Neural cell (in vitro differentiated cells): ENCODE measurements around the gene GLT1D1. TPM values are rescaled to one million over a fixed set of nuclear protein-coding genes. Genes with fewer than 3 reads are reported as not detected.

Source experiments
- H2AFZ ChIP-seq: fragments of 200-600, 300-800 bp; sonication (generic), shearing (Covaris generic); 2 replicates; pipeline ENCODE4 v1.6.0; 2014; ENCODE audit warnings: low read depth, mild to moderate bottlenecking, antibody characterized with exemption, low read length, moderate library complexity
- H3F3A ChIP-seq: fragments of 200-600 bp; shearing (Covaris generic); 2 replicates; pipeline ENCODE4 v1.6.1; 2016; ENCODE audit warnings: mild to moderate bottlenecking, moderate library complexity, mixed read lengths, antibody characterized with exemption, low read length; ENCODE audit not compliant: insufficient read depth, poor library complexity, severe bottlenecking
- H3K27ac ChIP-seq: fragments of 200-600, 300-800 bp; sonication (generic), shearing (Covaris generic); 2 replicates; pipeline ENCODE4 v1.5.1; 2014; ENCODE audit warnings: mild to moderate bottlenecking, low read length, moderate library complexity
- H3K27me3 ChIP-seq: fragments of 300-800, 200-600 bp; sonication (generic), shearing (Covaris generic); 2 replicates; pipeline ENCODE4 v1.6.0; 2014; ENCODE audit warnings: mild to moderate bottlenecking, low read depth, low read length, moderate library complexity; ENCODE audit not compliant: insufficient read depth
- H3K36me3 ChIP-seq: fragments of 300-800, 200-600 bp; sonication (generic), shearing (Covaris generic); 2 replicates; pipeline ENCODE4 v1.5.1; 2014; ENCODE audit warnings: mild to moderate bottlenecking, antibody characterized with exemption, low read length, moderate library complexity; ENCODE audit not compliant: insufficient read depth
- H3K4me2 ChIP-seq: fragments of 300-800, 200-600 bp; sonication (generic), shearing (Covaris generic); 2 replicates; pipeline ENCODE4 v1.6.0; 2014; ENCODE audit warnings: mild to moderate bottlenecking, low read length
- H3K4me3 ChIP-seq: fragments of 300-800, 200-600 bp; sonication (generic), shearing (Covaris generic); 2 replicates; pipeline ENCODE4 v1.5.1; 2014; ENCODE audit warnings: mild to moderate bottlenecking, low read length, moderate library complexity
- H3K79me2 ChIP-seq: fragments of 200-600 bp; shearing (Covaris generic); replicated peaks from 2 replicates; pipeline ENCODE4 v1.6.0; 2014; ENCODE audit warnings: mild to moderate bottlenecking, low read length, moderate library complexity; ENCODE audit not compliant: insufficient read depth
- H3K9ac ChIP-seq: fragments of 300-800, 200-600 bp; sonication (generic), shearing (Covaris generic); 2 replicates; pipeline ENCODE4 v1.6.1; 2016; ENCODE audit warnings: mild to moderate bottlenecking, low read length, mixed read lengths
- H3K9me2 ChIP-seq: fragments of 200-600 bp; shearing (Covaris generic); 2 replicates; pipeline ENCODE4 v1.6.1; 2016; ENCODE audit warnings: mild to moderate bottlenecking, low read length, mixed read lengths; ENCODE audit not compliant: insufficient read depth
- H3K9me3 ChIP-seq: fragments of 200-600, 300-800 bp; sonication (generic), shearing (Covaris generic); 2 replicates; pipeline ENCODE4 v1.6.1; 2016; ENCODE audit warnings: mild to moderate bottlenecking, mixed run types, low read length, moderate library complexity, mixed read lengths
- H4K20me1 ChIP-seq: fragments of 200-600 bp; shearing (Covaris generic); 2 replicates; pipeline ENCODE4 v1.6.1; 2016; ENCODE audit warnings: mild to moderate bottlenecking, mixed run types; ENCODE audit not compliant: insufficient read depth
- CTCF ChIP-seq: fragments of 450-650 bp; IDR thresholded peaks from 2 replicates; pipeline ENCODE4 v1.5.1; 2014; ENCODE audit warnings: antibody characterized with exemption, mild to moderate bottlenecking, moderate library complexity; ENCODE audit not compliant: poor library complexity, severe bottlenecking
- EP300 ChIP-seq: fragments of 450-650 bp; conservative IDR thresholded peaks from 2 replicates; pipeline ENCODE4 v1.6.1; 2014; ENCODE audit warnings: antibody characterized with exemption, mild to moderate bottlenecking, moderate library complexity; ENCODE audit not compliant: poor library complexity, severe bottlenecking
- EZH2 ChIP-seq: fragments of 200-600, 300-800 bp; shearing (Covaris generic), sonication (generic); IDR thresholded peaks from 2 replicates; pipeline ENCODE4 v1.6.1; 2014; ENCODE audit warnings: antibody characterized with exemption, low read length, borderline replicate concordance, mild to moderate bottlenecking; ENCODE audit not compliant: insufficient read depth, poor library complexity, severe bottlenecking
- MXI1 ChIP-seq: fragments of 450-650 bp; conservative IDR thresholded peaks from 2 replicates; pipeline ENCODE4 v1.6.1; 2014; ENCODE audit warnings: antibody characterized with exemption, mild to moderate bottlenecking; ENCODE audit not compliant: poor library complexity, severe bottlenecking
- POLR2AphosphoS5 ChIP-seq: IDR thresholded peaks from 2 replicates; pipeline ENCODE4 v1.6.1; 2012
- RAD21 ChIP-seq: fragments of 450-650 bp; conservative IDR thresholded peaks from 2 replicates; pipeline ENCODE4 v1.6.1; 2014; ENCODE audit warnings: antibody characterized with exemption, mild to moderate bottlenecking, moderate library complexity
- REST ChIP-seq: IDR thresholded peaks from 2 replicates; pipeline ENCODE4 v1.6.1; 2012; ENCODE audit warnings: borderline replicate concordance
- SMC3 ChIP-seq: fragments of 450-650 bp; conservative IDR thresholded peaks from 2 replicates; pipeline ENCODE4 v1.6.1; 2014; ENCODE audit warnings: antibody characterized with exemption, mild to moderate bottlenecking, moderate library complexity; ENCODE audit not compliant: poor library complexity
- TAF1 ChIP-seq: IDR thresholded peaks from 2 replicates; pipeline ENCODE4 v1.6.1; 2012; ENCODE audit warnings: low read depth
- polyA plus RNA-seq: library from polyadenylated mRNA; depleted of rRNA; stranded (reverse); fragments of >200 nt; gene quantifications from 2 replicates; pipeline ENCODE4 v1.2.3, GENCODE V29; 2014

The GLT1D1 gene
- polyA plus RNA-seq, 1 donor from 2014 or later = 3.9 TPM

GRCh38 chr12:128911861-128912260, 58.6 kb downstream of the GLT1D1 start:
- no peaks in the 10 kb centered on the region for H3K9me3 ChIP-seq
- no peaks in the 10 kb centered on the region for H4K20me1 ChIP-seq
- no peak overlapping the region for H2AFZ ChIP-seq
- H3K36me3 ChIP-seq = no peaks in the 10 kb centered on the region
- H3K4me3 ChIP-seq = no peak overlapping the region
- no peaks in the 10 kb centered on the region for H3F3A ChIP-seq
- H3K27me3 ChIP-seq = no peaks in the 10 kb centered on the region
- no peaks in the 10 kb centered on the region for H3K79me2 ChIP-seq
- no peak overlapping the region for H3K27ac ChIP-seq
- TF ChIP-seq SMC3 = no peak
- TF ChIP-seq EZH2 = no peak
- TF ChIP-seq MXI1 = no peak
- TF ChIP-seq TAF1 = no peak
- no peak for TF ChIP-seq EP300
- no peak for TF ChIP-seq CTCF
- TF ChIP-seq POLR2AphosphoS5 = no peak
- no peak for TF ChIP-seq REST
- no peak for TF ChIP-seq RAD21
- H3K9me2 ChIP-seq = no peaks in the 10 kb centered on the region
- H3K4me2 ChIP-seq = no peak overlapping the region
- no peak overlapping the region for H3K9ac ChIP-seq

- H3K9me3 ChIP-seq = no peaks in the 10 kb centered on the region
- H3K4me2 ChIP-seq = no peak overlapping the region
- H3K36me3 ChIP-seq = no peaks in the 10 kb centered on the region
- no peaks in the 10 kb centered on the region for H3K9me2 ChIP-seq
- no peak overlapping the region for H3K27ac ChIP-seq
- H3K9ac ChIP-seq = no peak overlapping the region
- no peaks in the 10 kb centered on the region for H3K79me2 ChIP-seq
- H3K27me3 ChIP-seq = no peaks in the 10 kb centered on the region
- TF ChIP-seq REST (no peak), CTCF (no peak), MXI1 (no peak), POLR2AphosphoS5 (no peak), RAD21 (no peak), EP300 (no peak), EZH2 (no peak)
- no peak overlapping the region for H2AFZ ChIP-seq
- no peaks in the 10 kb centered on the region for H4K20me1 ChIP-seq
- no peak overlapping the region for H3K4me3 ChIP-seq
- no peaks in the 10 kb centered on the region for H3F3A ChIP-seq
These were observed 61.8 kb downstream of the GLT1D1 start for GRCh38 chr12:128914908-128915563.
